Measurements from ENCODE around the gene EPO.

The EPO gene

DNA sequence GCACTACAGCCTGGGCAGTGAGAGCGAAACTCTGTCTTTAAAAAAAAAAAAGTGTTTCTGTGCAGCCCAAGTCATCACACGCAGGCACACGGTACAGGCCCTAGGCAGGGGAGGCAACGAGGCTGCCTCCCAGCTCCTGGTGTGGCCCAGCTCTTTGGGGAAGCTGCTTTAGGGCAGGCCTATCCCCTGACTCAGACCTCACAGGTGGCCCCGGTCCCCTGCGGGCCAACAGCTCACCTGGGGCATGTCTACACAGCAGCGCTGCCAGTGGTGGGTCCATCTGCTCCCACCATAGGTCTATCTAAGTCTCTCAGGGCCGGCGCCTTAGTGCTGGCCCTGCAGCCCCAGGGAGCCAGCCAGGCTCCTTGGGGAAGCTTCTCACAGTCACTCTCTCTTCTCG is 44.6 kb downstream of the EPO start:
- no peak overlapping the region for H3K27ac ChIP-seq
- no peaks in the 10 kb centered on the region for H3K36me3 ChIP-seq
- H3K4me3 ChIP-seq = no peak overlapping the region
- TF ChIP-seq Cebpa-rat (IDR thresholded peaks at IDR 0.05) = no peak
- H3K9ac ChIP-seq = 0 out of 2 replicates have a peak overlapping the region, but pooled peaks have one; percentile 10
- no peaks in the 10 kb centered on the region for H3K9me3 ChIP-seq
- no peaks in the 10 kb centered on the region for H4K20me1 ChIP-seq
- H3K4me1 ChIP-seq = peaks cover 20% of the 10 kb centered on the region
- H3K27me3 ChIP-seq = no peaks in the 10 kb centered on the region
- H3K4me2 ChIP-seq = no peak overlapping the region

DNA sequence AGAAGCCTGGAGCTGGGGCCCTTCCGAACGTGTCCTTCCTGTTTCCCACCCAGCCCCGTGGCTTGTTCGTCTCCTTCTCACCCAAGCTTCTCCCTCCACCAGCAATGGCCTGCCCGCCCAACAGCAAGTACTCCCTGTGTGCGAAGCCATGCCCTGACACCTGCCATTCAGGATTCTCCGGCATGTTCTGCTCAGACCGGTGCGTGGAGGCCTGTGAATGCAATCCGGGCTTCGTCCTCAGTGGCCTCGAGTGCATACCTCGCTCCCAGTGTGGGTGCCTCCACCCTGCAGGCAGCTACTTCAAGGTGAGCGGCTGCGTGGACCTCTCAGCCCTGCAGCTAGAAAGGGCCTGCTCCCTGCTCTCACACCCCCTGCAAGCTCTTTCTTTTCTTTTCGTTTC is 45.0 kb downstream of the EPO start:
- no peaks in the 10 kb centered on the region for H3K9me3 ChIP-seq
- TF ChIP-seq Cebpa-rat (IDR thresholded peaks at IDR 0.05) = no peak
- H3K4me1 ChIP-seq = peaks cover 20% of the 10 kb centered on the region
- H4K20me1 ChIP-seq = no peaks in the 10 kb centered on the region
- no peak overlapping the region for H3K27ac ChIP-seq
- H3K4me3 ChIP-seq = no peak overlapping the region
- H3K27me3 ChIP-seq = no peaks in the 10 kb centered on the region
- H3K9ac ChIP-seq = 0 out of 2 replicates have a peak overlapping the region, but pooled peaks have one; percentile 10
- H3K4me2 ChIP-seq = no peak overlapping the region
- no peaks in the 10 kb centered on the region for H3K36me3 ChIP-seq

- Histone ChIP-seq H4K20me1 (no peaks in the 10 kb centered on the region), H3K9me3 (no peaks in the 10 kb centered on the region), H3K4me2 (no peak overlapping the region), H3K36me3 (no peaks in the 10 kb centered on the region), H3K27ac (no peak overlapping the region), H3K4me1 (peaks cover 17% of the 10 kb centered on the region), H3K4me3 (no peak overlapping the region), H3K27me3 (no peaks in the 10 kb centered on the region), H3K9ac (no peak overlapping the region)
- no peak for TF ChIP-seq Cebpa-rat (IDR thresholded peaks at IDR 0.05)
These were observed 48.5 kb downstream of the EPO start for GRCh38 chr7:100768784-100769183.

All from BLaER1 (cell line).